Activated CD4-positive, alpha-beta T cell treated with anti-CD3 and anti-CD28 coated beads, Interleukin-2, amount 10 ng/mL, durations not matched to agents 24 days and 14 days (primary cell): ENCODE data around the gene KCNQ1OT1. TPM values are rescaled to one million over a fixed set of nuclear protein-coding genes. Genes with fewer than 3 reads are reported as not detected.

Source experiments
- DNase-seq: peaks from one replicate; pipeline ENCODE4 v3.0.0; 2022
- H3K27ac Mint-ChIP-seq: one replicate; pipeline ENCODE4 v1.8.0; 2022; ENCODE audit warnings: mild to moderate bottlenecking, mixed read lengths
- H3K27me3 Mint-ChIP-seq: one replicate; pipeline ENCODE4 v1.8.0; 2022; ENCODE audit warnings: mixed read lengths
- H3K36me3 Mint-ChIP-seq: one replicate; pipeline ENCODE4 v1.8.0; 2022; ENCODE audit warnings: low read depth, mild to moderate bottlenecking, mixed read lengths
- H3K4me1 Mint-ChIP-seq: one replicate; pipeline ENCODE4 v1.8.0; 2021; ENCODE audit warnings: mixed read lengths
- H3K4me3 Mint-ChIP-seq: one replicate; pipeline ENCODE4 v1.8.0; 2022; ENCODE audit warnings: mild to moderate bottlenecking, moderate library complexity, mixed read lengths
- H3K9me3 Mint-ChIP-seq: one replicate; pipeline ENCODE4 v1.8.0; 2021; ENCODE audit warnings: mixed read lengths
- intact Hi-C: fragments of 100-400 bp; cut with micrococcal nuclease; formaldehyde crosslinking; loops from one replicate; pipeline ENCODE4 v1.15.1; 2023
- total RNA-seq: library from RNA; stranded (reverse); gene quantifications from 2 replicates; pipeline ENCODE4 v1.2.3, GENCODE V29; 2022

The KCNQ1OT1 gene
- total RNA-seq, 1 donor from 2014 or later, result 0.61 TPM

GRCh38 chr11:2673250-2673610 lies 26.6 kb downstream of the KCNQ1OT1 start:
- no peak for DNase-seq
- no peaks in the 10 kb centered on the region for H3K9me3 Mint-ChIP-seq
- no peak overlapping the region for H3K27ac Mint-ChIP-seq
- intact Hi-C loops, result no loop called here
- H3K27me3 Mint-ChIP-seq, result no peaks in the 10 kb centered on the region
- H3K4me3 Mint-ChIP-seq, result no peak overlapping the region
- H3K36me3 Mint-ChIP-seq, result no peaks in the 10 kb centered on the region
- H3K4me1 Mint-ChIP-seq, result no peaks in the 10 kb centered on the region

GRCh38 chr11:2672553-2673249 lies 27.1 kb downstream of the KCNQ1OT1 start:
- no peak overlapping the region for H3K27ac Mint-ChIP-seq

DNA sequence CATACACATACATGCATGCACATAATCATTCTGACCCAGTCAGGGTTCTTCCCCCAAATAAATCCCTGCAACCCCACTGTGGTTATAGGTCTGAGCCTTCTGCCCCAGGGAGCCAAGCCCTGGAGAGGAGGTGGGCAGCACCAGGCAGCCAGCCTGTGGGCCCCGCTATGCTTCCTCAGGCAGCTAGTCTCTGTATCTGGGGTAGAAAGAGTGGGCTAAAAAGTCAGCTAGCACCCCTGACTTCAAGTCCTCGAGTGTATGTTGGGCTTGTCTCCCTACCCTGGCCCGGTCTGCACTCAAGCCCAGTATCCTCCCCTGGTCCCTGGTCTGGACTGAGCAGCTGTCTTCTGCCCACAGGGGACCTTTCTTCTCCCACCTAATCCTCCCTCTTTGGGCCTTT lies 28.0 kb downstream of the KCNQ1OT1 start:
- H3K27ac Mint-ChIP-seq, result no peak overlapping the region
- intact Hi-C loops, result no loop called here
- DNase-seq, result no peak

More at GRCh38 chr11:2672553-2673249, 27.1 kb downstream of the KCNQ1OT1 start:
- no peaks in the 10 kb centered on the region for H3K9me3 Mint-ChIP-seq
- no peaks in the 10 kb centered on the region for H3K36me3 Mint-ChIP-seq
- intact Hi-C loops, result no loop called here
- H3K4me1 Mint-ChIP-seq, result no peaks in the 10 kb centered on the region
- no peak for DNase-seq
- no peaks in the 10 kb centered on the region for H3K27me3 Mint-ChIP-seq
- no peak overlapping the region for H3K4me3 Mint-ChIP-seq

GRCh38 chr11:2670541-2671100 lies 29.2 kb downstream of the KCNQ1OT1 start:
- intact Hi-C loops, result no loop called here
- H3K4me3 Mint-ChIP-seq, result no peak overlapping the region
- no peaks in the 10 kb centered on the region for H3K4me1 Mint-ChIP-seq
- H3K36me3 Mint-ChIP-seq, result no peaks in the 10 kb centered on the region
- no peaks in the 10 kb centered on the region for H3K9me3 Mint-ChIP-seq
- no peak for DNase-seq
- H3K27me3 Mint-ChIP-seq, result no peaks in the 10 kb centered on the region
- H3K27ac Mint-ChIP-seq, result no peak overlapping the region

More for the DNA sequence above, 28.0 kb downstream of the KCNQ1OT1 start:
- no peaks in the 10 kb centered on the region for H3K9me3 Mint-ChIP-seq
- H3K36me3 Mint-ChIP-seq, result no peaks in the 10 kb centered on the region
- H3K4me1 Mint-ChIP-seq, result no peaks in the 10 kb centered on the region
- no peaks in the 10 kb centered on the region for H3K27me3 Mint-ChIP-seq
- H3K4me3 Mint-ChIP-seq, result no peak overlapping the region

DNA sequence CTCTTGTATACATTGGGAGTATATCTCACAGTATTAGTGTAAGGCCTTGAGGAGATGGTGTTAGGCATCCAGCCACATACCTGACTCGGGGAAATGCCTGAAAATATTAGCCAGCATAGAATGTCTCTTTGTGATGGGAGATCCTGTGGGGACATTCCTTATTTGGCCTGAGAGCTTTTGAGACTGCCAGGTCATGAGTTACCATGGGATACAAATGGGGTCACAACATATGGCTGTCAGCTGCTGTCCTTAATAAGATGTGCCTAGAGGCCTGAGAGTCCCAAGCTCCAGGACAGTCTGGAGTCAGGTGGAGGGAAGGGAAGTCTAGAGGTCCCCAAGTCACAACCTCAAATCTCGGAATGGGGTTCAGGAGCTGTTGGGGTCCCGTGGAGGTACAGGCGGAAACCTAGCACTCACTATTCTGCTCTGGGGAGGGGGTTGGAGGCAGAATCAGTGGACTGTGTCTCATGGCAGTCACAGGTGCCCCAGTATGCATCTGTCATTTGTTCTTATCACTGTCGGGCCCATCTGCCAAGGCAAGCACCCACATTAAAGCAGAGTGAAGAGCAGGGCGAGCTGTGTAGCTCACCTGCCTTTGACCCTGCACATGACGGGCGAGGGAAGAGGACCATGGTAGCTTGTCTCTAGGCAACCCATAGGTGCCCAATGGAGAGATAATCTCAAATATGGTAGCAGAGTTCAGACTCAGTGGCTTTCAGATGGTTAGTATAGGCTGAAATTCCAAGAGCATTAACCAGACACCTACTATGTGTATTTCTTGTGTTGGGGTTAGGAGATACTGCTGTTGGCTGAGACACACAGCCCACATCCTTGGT lies 29.9 kb downstream of the KCNQ1OT1 start:
- Mint-ChIP-seq H3K36me3 (no peaks in the 10 kb centered on the region), H3K27me3 (no peaks in the 10 kb centered on the region), H3K27ac (no peak overlapping the region), H3K4me3 (no peak overlapping the region), H3K4me1 (no peaks in the 10 kb centered on the region), H3K9me3 (no peaks in the 10 kb centered on the region)
- DNase-seq, result no peak
- intact Hi-C loops, result no loop called here

DNA sequence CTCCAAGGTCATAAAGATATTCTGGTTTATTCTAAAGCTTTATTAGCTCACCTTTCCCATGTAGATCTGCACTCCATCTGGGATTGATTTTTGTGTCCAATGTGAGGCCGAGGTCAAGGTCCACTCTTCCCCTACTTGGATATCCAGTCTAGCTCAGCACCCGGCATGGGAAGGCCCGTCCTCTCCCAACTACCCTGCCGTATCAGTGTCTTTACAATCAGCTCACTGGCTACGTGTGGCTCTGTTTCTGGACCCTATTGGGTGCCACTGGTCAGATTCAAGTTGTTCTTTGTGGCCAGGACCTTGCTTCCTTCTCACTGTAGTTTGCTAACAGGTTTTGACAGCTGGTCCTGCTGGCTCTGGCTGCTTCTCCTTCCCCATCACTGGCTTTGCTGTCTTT lies 30.9 kb downstream of the KCNQ1OT1 start:
- no peak overlapping the region for H3K4me3 Mint-ChIP-seq
- no peaks in the 10 kb centered on the region for H3K27me3 Mint-ChIP-seq
- no peaks in the 10 kb centered on the region for H3K36me3 Mint-ChIP-seq
- no peaks in the 10 kb centered on the region for H3K9me3 Mint-ChIP-seq
- no peaks in the 10 kb centered on the region for H3K4me1 Mint-ChIP-seq
- no peak for DNase-seq
- no peak overlapping the region for H3K27ac Mint-ChIP-seq
- intact Hi-C loops, result no loop called here

DNA sequence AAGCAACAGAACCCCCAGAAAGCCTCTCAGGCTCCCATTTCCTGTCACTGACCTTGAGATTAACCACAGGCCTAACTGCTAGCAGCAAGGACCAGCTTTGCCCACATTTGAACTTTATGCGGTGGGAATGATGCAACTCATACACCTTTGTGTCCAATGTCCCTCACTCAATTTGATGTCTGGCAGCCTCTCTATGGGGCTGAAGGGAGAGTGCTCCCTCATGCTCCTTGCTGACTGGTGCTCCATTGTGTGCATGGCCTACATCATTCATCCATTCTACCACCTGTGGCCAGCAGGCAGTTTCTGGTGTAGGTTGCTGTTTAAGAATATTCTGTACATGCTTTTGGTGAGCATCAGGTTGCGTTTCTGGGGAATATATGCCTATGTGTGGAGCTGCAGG lies 31.9 kb downstream of the KCNQ1OT1 start:
- no peak for DNase-seq
- H3K27ac Mint-ChIP-seq, result no peak overlapping the region
- intact Hi-C loops, result no loop called here
- H3K36me3 Mint-ChIP-seq, result no peaks in the 10 kb centered on the region
- H3K4me1 Mint-ChIP-seq, result no peaks in the 10 kb centered on the region
- no peaks in the 10 kb centered on the region for H3K27me3 Mint-ChIP-seq
- H3K9me3 Mint-ChIP-seq, result no peaks in the 10 kb centered on the region
- no peak overlapping the region for H3K4me3 Mint-ChIP-seq

DNA sequence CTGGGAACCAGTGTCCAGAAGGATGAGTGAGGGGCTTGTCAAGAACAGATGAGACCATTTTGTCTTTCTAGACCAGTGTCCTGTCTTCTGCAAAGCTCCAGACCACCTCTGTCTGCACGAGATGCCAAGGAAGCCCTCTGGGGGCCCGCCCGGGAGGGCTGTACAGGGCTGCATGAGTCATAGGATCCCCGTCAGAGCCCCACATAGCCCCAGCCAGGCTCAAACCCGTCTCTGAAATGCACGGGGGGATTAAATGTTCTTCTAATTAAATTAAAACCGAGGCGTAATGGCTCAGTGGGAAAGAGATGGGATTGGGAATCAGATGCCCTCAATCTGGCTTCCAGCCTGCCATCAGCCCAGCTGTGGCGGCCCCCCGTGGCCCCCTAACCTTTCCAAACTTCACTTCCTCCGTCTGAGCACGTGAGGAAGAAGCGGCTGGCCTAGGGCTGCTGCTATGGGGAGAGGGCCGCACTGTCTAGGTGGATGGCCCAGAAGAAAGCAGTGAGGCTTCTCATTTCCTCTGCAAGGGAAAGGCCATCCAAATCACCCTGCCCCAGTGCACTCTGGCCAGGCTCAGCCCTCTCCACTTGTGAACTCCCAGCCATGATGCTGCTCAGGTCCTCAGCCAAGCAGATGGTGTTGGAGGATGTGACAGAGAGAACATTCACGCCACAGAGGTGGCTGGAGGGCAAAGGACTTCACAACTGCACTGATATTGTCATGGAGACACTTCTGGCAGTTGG lies 32.8 kb downstream of the KCNQ1OT1 start:
- Mint-ChIP-seq H3K36me3 (peaks cover 2% of the 10 kb centered on the region), H3K4me3 (no peak overlapping the region), H3K27ac (no peak overlapping the region), H3K27me3 (no peaks in the 10 kb centered on the region), H3K4me1 (no peaks in the 10 kb centered on the region), H3K9me3 (no peaks in the 10 kb centered on the region)
- no peak for DNase-seq
- intact Hi-C loops, result no loop called here

DNA sequence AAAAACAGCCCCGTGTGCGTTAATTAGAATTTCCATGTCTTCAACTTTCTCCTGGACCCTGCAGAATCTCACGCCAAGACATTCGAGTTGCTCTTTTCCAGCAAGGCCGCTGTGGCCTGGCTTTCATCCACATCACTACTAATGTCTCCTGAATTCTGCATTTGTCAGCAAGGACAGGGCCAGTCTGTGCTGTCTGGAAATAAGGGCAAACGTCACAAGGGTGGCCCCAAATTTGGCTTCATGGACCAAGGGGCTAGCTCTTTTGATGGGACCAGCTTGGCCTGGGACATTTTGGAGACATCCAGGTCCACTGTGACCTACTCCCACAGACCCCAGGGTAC lies 33.4 kb downstream of the KCNQ1OT1 start:
- no peak overlapping the region for H3K27ac Mint-ChIP-seq
- intact Hi-C loops, result no loop called here
- no peaks in the 10 kb centered on the region for H3K27me3 Mint-ChIP-seq

GRCh38 chr11:2665526-2666400 lies 34.0 kb downstream of the KCNQ1OT1 start:
- H3K36me3 Mint-ChIP-seq, result peaks cover 9% of the 10 kb centered on the region

More for the DNA sequence above, 33.4 kb downstream of the KCNQ1OT1 start:
- H3K9me3 Mint-ChIP-seq, result no peaks in the 10 kb centered on the region
- peaks cover 4% of the 10 kb centered on the region for H3K36me3 Mint-ChIP-seq
- DNase-seq, result no peak
- no peaks in the 10 kb centered on the region for H3K4me1 Mint-ChIP-seq
- no peak overlapping the region for H3K4me3 Mint-ChIP-seq

DNA sequence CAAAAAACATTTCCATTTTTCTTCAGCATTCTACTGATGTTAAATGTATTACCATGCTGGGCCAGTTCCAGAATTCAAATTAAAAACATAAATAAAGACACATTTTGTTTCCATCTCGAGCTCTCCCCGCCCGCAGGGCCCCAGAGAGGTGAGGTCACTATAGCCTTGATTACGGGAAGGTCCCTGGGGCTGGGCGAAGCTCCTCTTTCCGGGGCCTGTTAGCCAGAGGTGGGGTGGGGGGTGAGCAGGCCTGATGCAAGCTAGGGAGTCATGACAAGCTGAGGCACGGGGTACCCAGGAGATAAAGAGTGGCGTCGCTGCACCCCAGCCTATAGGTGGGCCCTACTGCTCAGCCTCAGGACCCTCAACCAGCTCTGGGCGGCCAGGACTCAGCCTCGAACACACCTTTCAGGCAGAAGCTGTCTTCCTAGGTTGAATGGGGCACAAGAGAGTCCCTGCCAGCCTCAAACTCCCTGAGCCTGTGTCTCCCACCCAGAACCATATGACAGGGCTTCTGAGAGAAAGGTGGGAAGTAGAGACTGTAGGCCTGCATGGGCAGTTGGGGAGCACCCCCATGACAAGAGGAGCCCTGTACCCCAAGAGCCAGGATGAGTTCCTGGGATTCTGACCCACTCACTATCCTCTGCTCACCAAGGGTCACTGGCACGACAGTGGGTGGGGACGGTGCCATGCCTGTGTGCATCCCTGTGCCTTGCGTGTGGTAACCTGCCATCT lies 34.8 kb downstream of the KCNQ1OT1 start:
- intact Hi-C loops, result no loop called here
- no peaks in the 10 kb centered on the region for H3K4me1 Mint-ChIP-seq

More at GRCh38 chr11:2665526-2666400, 34.0 kb downstream of the KCNQ1OT1 start:
- Mint-ChIP-seq H3K9me3 (peaks cover 4% of the 10 kb centered on the region), H3K4me1 (no peaks in the 10 kb centered on the region), H3K27me3 (no peaks in the 10 kb centered on the region), H3K27ac (no peak overlapping the region), H3K4me3 (no peak overlapping the region)
- intact Hi-C loops, result no loop called here
- DNase-seq, result peak; percentile 44

GRCh38 chr11:2664376-2664775 lies 35.4 kb downstream of the KCNQ1OT1 start:
- no peak overlapping the region for H3K4me3 Mint-ChIP-seq
- peak; percentile 39 for DNase-seq
- no peak overlapping the region for H3K27ac Mint-ChIP-seq
- H3K4me1 Mint-ChIP-seq, result no peaks in the 10 kb centered on the region
- peaks cover 5% of the 10 kb centered on the region for H3K9me3 Mint-ChIP-seq
- peaks cover 10% of the 10 kb centered on the region for H3K36me3 Mint-ChIP-seq
- H3K27me3 Mint-ChIP-seq, result no peaks in the 10 kb centered on the region
- intact Hi-C loops, result no loop called here

More for the DNA sequence above, 34.8 kb downstream of the KCNQ1OT1 start:
- DNase-seq, result peak; percentile 47
- Mint-ChIP-seq H3K27ac (no peak overlapping the region), H3K27me3 (no peaks in the 10 kb centered on the region), H3K9me3 (peaks cover 5% of the 10 kb centered on the region), H3K36me3 (peaks cover 10% of the 10 kb centered on the region), H3K4me3 (no peak overlapping the region)
